Thyroid gland (tissue), 4 donors: ENCODE data around the gene EIF4E3.

Source experiments
- CTCF ChIP-seq, 6 experiments: fragments of 200-600 bp in 3 of 6; fragments of 450-650 bp in 3 of 6; sonication (generic) in 3 of 6; IDR thresholded peaks; one replicate each; pipeline ENCODE4 v1.5.1; 2016 to 2019; ENCODE audit warnings: antibody characterized with exemption in 6 of 6, mild to moderate bottlenecking in 2 of 6, inconsistent platforms in 1 of 6, moderate library complexity in 1 of 6
- POLR2A ChIP-seq, 2 donors: fragments of 450-650 bp; IDR thresholded peaks; one replicate each; pipeline ENCODE4 v1.6.1; 2017; ENCODE audit warnings: antibody characterized with exemption in 2 of 2, mild to moderate bottlenecking in 2 of 2, moderate library complexity in 1 of 2

GRCh38 chr3:71662568-71662967 is 62.6 kb downstream of the EIF4E3 start:
- TF ChIP-seq POLR2A (IDR thresholded peaks at IDR 0.05), result no peak
- no peak for TF ChIP-seq CTCF (IDR thresholded peaks at IDR 0.05)
